Dedifferentiated amniotic fluid mesenchymal stem cell (primary cell): Measurements from ENCODE around the gene CLIC5.

Source experiments
- DNase-seq: peaks from one replicate; pipeline ENCODE4 v3.0.0-alpha.2; 2016; ENCODE audit errors: extremely low spot score

The CLIC5 gene

GRCh38 chr6:46015119-46015968 lies at the start of gene CLIC5:
Gene CLIC5 (minus strand): TSS chr6:46015860. CDS start chr6:46015542, 318 bp downstream.
- DNase-seq, result no peak

- no peak for DNase-seq
These were observed 47.3 kb upstream of the CLIC5 start for GRCh38 chr6:46062991-46063390.

GRCh38 chr6:46062312-46062711 lies 46.7 kb upstream of the CLIC5 start:
- DNase-seq, result no peak

GRCh38 chr6:46061497-46061896 lies 45.8 kb upstream of the CLIC5 start:
- DNase-seq, result no peak

GRCh38 chr6:46059608-46060007 lies 43.9 kb upstream of the CLIC5 start:
- DNase-seq, result no peak

- DNase-seq, result no peak
These were observed 43.3 kb upstream of the CLIC5 start for GRCh38 chr6:46058951-46059350.

- DNase-seq, result no peak
These were observed 42.1 kb upstream of the CLIC5 start for GRCh38 chr6:46057792-46058191.

GRCh38 chr6:46056906-46057529 lies 41.4 kb upstream of the CLIC5 start:
- DNase-seq, result no peak

- DNase-seq, result no peak
These were observed 38.9 kb upstream of the CLIC5 start for GRCh38 chr6:46054516-46054915.

- no peak for DNase-seq
These were observed 37.6 kb upstream of the CLIC5 start for GRCh38 chr6:46053039-46053933.

GRCh38 chr6:46052479-46052878 lies 36.8 kb upstream of the CLIC5 start:
- DNase-seq, result no peak

GRCh38 chr6:46051962-46052361 lies 36.3 kb upstream of the CLIC5 start:
- DNase-seq, result no peak

- no peak for DNase-seq
These were observed 35.3 kb upstream of the CLIC5 start for GRCh38 chr6:46050845-46051405.

- no peak for DNase-seq
These were observed 33.1 kb upstream of the CLIC5 start for GRCh38 chr6:46048646-46049297.

- DNase-seq, result no peak
These were observed 31.0 kb upstream of the CLIC5 start for GRCh38 chr6:46046558-46047174.

- DNase-seq, result peak; percentile 39
These were observed 29.4 kb upstream of the CLIC5 start for GRCh38 chr6:46044881-46045617.

- DNase-seq, result no peak
These were observed 26.8 kb upstream of the CLIC5 start for GRCh38 chr6:46042355-46042999.

GRCh38 chr6:46040288-46040687 lies 24.6 kb upstream of the CLIC5 start:
- no peak for DNase-seq

GRCh38 chr6:46039646-46040045 lies 24.0 kb upstream of the CLIC5 start:
- DNase-seq, result no peak

GRCh38 chr6:46036911-46037310 lies 21.3 kb upstream of the CLIC5 start:
- no peak for DNase-seq
